ENCODE data around the gene FAM184A. TPM values are rescaled to one million over a fixed set of nuclear protein-coding genes. Genes with fewer than 3 reads are reported as not detected.

The FAM184A gene
- polyA plus RNA-seq, 1 experiment = 0.02 TPM

GRCh38 chr6:118963003-118963402 lies 115.5 kb downstream of the FAM184A start:
- ChIA-PET CTCF (interaction anchor here (1.0 to 10.8 kb wide), 5 partner anchors 13 to 387 kb away, joined by 3 to 219 read pairs (median 4); no protein-coding TSS in a partner anchor), POLR2A (no interaction called here)
- peak; percentile 34 for TF ChIP-seq CTCF (IDR thresholded peaks at IDR 0.05; ENCODE audit: low read depth, low read length)
- Histone ChIP-seq H3K27me3 (ENCODE audit: control insufficient read depth, insufficient read depth, low read length) (no peaks in the 10 kb centered on the region), H3K27ac (ENCODE audit: low read depth, low read length) (no peak overlapping the region), H3K4me3 (ENCODE audit: low read depth, low read length) (no peak overlapping the region), H3K9me3 (ENCODE audit: control insufficient read depth, insufficient read depth, low read length) (no peaks in the 10 kb centered on the region)
- DNase-seq (ENCODE audit: low read depth, low spot score) = no peak

- H3K4me3 ChIP-seq (ENCODE audit: low read depth, low read length) = no peak overlapping the region
- ChIA-PET CTCF (interaction anchor here (1.5 kb wide), 1 partner anchor 150 kb away, joined by 3 read pairs; no protein-coding TSS in a partner anchor), POLR2A (no interaction called here)
- H3K9me3 ChIP-seq (ENCODE audit: control insufficient read depth, insufficient read depth, low read length) = no peaks in the 10 kb centered on the region
- DNase-seq (ENCODE audit: low read depth, low spot score) = no peak
- H3K27me3 ChIP-seq (ENCODE audit: control insufficient read depth, insufficient read depth, low read length) = no peaks in the 10 kb centered on the region
- TF ChIP-seq CTCF (IDR thresholded peaks at IDR 0.05; ENCODE audit: low read depth, low read length) = no peak
- H3K27ac ChIP-seq (ENCODE audit: low read depth, low read length) = no peak overlapping the region
Observed at GRCh38 chr6:118959903-118960302, 118.6 kb downstream of the FAM184A start.

GRCh38 chr6:118953391-118953790 lies 125.1 kb downstream of the FAM184A start:
- Histone ChIP-seq H3K9me3 (ENCODE audit: control insufficient read depth, insufficient read depth, low read length) (no peaks in the 10 kb centered on the region), H3K27ac (ENCODE audit: low read depth, low read length) (no peak overlapping the region), H3K4me3 (ENCODE audit: low read depth, low read length) (no peak overlapping the region), H3K27me3 (ENCODE audit: control insufficient read depth, insufficient read depth, low read length) (no peaks in the 10 kb centered on the region)
- TF ChIP-seq CTCF (IDR thresholded peaks at IDR 0.05; ENCODE audit: low read depth, low read length) = no peak
- no peak for DNase-seq (ENCODE audit: low read depth, low spot score)
- POLR2A ChIA-PET = no interaction called here
- CTCF ChIA-PET = interaction anchor here (0.8 to 1.8 kb wide), 3 partner anchors 15 to 176 kb away, joined by 3 to 9 read pairs (median 6); no protein-coding TSS in a partner anchor

- Histone ChIP-seq H3K27me3 (ENCODE audit: control insufficient read depth, insufficient read depth, low read length) (no peaks in the 10 kb centered on the region), H3K27ac (ENCODE audit: low read depth, low read length) (no peak overlapping the region), H3K9me3 (ENCODE audit: control insufficient read depth, insufficient read depth, low read length) (no peaks in the 10 kb centered on the region), H3K4me3 (ENCODE audit: low read depth, low read length) (no peak overlapping the region)
- ChIA-PET POLR2A (no interaction called here), CTCF (interaction anchor here (1.8 kb wide), 2 partner anchors 158 to 177 kb away, joined by 6 to 9 read pairs; no protein-coding TSS in a partner anchor)
- TF ChIP-seq CTCF (IDR thresholded peaks at IDR 0.05; ENCODE audit: low read depth, low read length) = no peak
- no peak for DNase-seq (ENCODE audit: low read depth, low spot score)
Observed at GRCh38 chr6:118952683-118953082, 125.8 kb downstream of the FAM184A start.

GRCh38 chr6:118945217-118945616 lies 133.2 kb downstream of the FAM184A start:
- no peak for TF ChIP-seq CTCF (IDR thresholded peaks at IDR 0.05; ENCODE audit: low read depth, low read length)
- no peaks in the 10 kb centered on the region for H3K27me3 ChIP-seq (ENCODE audit: control insufficient read depth, insufficient read depth, low read length)
- H3K4me3 ChIP-seq (ENCODE audit: low read depth, low read length) = no peak overlapping the region
- H3K9me3 ChIP-seq (ENCODE audit: control insufficient read depth, insufficient read depth, low read length) = no peaks in the 10 kb centered on the region
- no peak for DNase-seq (ENCODE audit: low read depth, low spot score)
- POLR2A ChIA-PET = no interaction called here
- no peak overlapping the region for H3K27ac ChIP-seq (ENCODE audit: low read depth, low read length)
- CTCF ChIA-PET = no interaction called here
